Thyroid gland (tissue), 4 donors: ENCODE results near the gene SMYD2. TPM values are rescaled to one million over a fixed set of nuclear protein-coding genes. Genes with fewer than 3 reads are reported as not detected.

Source experiments
- DNase-seq, 2 donors: peaks; one replicate each; pipeline ENCODE4 v3.0.0-alpha.2; 2019
- H3K27ac ChIP-seq, 3 donors: fragments of 200-600 bp; sonication (generic); 1 replicate in 2 of 3; 2 replicates in 1 of 3; pipeline ENCODE4 v1.5.1; 2016 to 2019; ENCODE audit warnings: mild to moderate bottlenecking in 1 of 3, moderate library complexity in 1 of 3
- H3K27me3 ChIP-seq: fragments of 200-600 bp; sonication (generic); one replicate; pipeline ENCODE4 v1.5.1; 2019
- H3K36me3 ChIP-seq, 2 donors: fragments of 200-600 bp; sonication (generic); one replicate each; pipeline ENCODE4 v1.5.1; 2016 to 2019
- H3K4me1 ChIP-seq, 2 donors: fragments of 200-600 bp; sonication (generic); one replicate each; pipeline ENCODE4 v1.5.1; 2017 to 2019
- H3K4me3 ChIP-seq, 3 donors: fragments of 200-600 bp; sonication (generic); replicated peaks in 1 of 3; 1 replicate in 2 of 3; 2 replicates in 1 of 3; pipeline ENCODE4 v1.5.1; 2016; ENCODE audit warnings: mild to moderate bottlenecking in 1 of 3
- H3K9me3 ChIP-seq: fragments of 200-600 bp; sonication (generic); one replicate; pipeline ENCODE4 v1.5.1; 2017
- CTCF ChIP-seq, 6 experiments: fragments of 200-600 bp in 3 of 6; fragments of 450-650 bp in 3 of 6; sonication (generic) in 3 of 6; IDR thresholded peaks; one replicate each; pipeline ENCODE4 v1.5.1; 2016 to 2019; ENCODE audit warnings: antibody characterized with exemption in 6 of 6, mild to moderate bottlenecking in 2 of 6, inconsistent platforms in 1 of 6, moderate library complexity in 1 of 6
- POLR2A ChIP-seq, 2 donors: fragments of 450-650 bp; IDR thresholded peaks; one replicate each; pipeline ENCODE4 v1.6.1; 2017; ENCODE audit warnings: antibody characterized with exemption in 2 of 2, mild to moderate bottlenecking in 2 of 2, moderate library complexity in 1 of 2
- WGBS, 2 donors: methylation state at CpG; one replicate each; pipeline ENCODE4 v1.1.5; 2017; 5-methylcytosine and 5-hydroxymethylcytosine counted together
- intact Hi-C: fragments of 100-400 bp; cut with DNase I; formaldehyde crosslinking; loops from one replicate; pipeline ENCODE4 v1.15.1; 2023
- total RNA-seq, 4 donors: library from RNA; depleted of rRNA; stranded (reverse); fragments of >200 nt; gene quantifications; one replicate each; pipeline ENCODE4 v1.2.3, GENCODE V29; 2016

SMYD2 gene
- total RNA-seq, 4 donors from 2014 or later: 37.6 to 56.1 (median 44.5) TPM

GRCh38 chr1:214364386-214364785 is 83.4 kb downstream of the SMYD2 start:
- WGBS, 2 donors: 92 to 94% methylated on average over 12 of the region's 12 CpGs

GRCh38 chr1:214364786-214365295 is 83.9 kb downstream of the SMYD2 start:
- Histone ChIP-seq H3K4me1 (peaks cover 0 to 12% of the 10 kb centered on the region in 2 donors), H3K27me3 (no peaks in the 10 kb centered on the region), H3K4me3 (no peak overlapping the region), H3K36me3 (peaks cover 0 to 9% of the 10 kb centered on the region in 2 donors), H3K9me3 (no peaks in the 10 kb centered on the region), H3K27ac (no peak overlapping the region)
- TF ChIP-seq POLR2A (IDR thresholded peaks at IDR 0.05) (no peak), CTCF (IDR thresholded peaks at IDR 0.05) (no peak)
- DNase-seq: no peak
- intact Hi-C loops: no loop called here
- WGBS, 2 donors: 83 to 84% methylated on average over 4 of the region's 4 CpGs

More at GRCh38 chr1:214364386-214364785, 83.4 kb downstream of the SMYD2 start:
- no peak for TF ChIP-seq POLR2A (IDR thresholded peaks at IDR 0.05)
- TF ChIP-seq CTCF (IDR thresholded peaks at IDR 0.05): no peak
- Histone ChIP-seq H3K4me3 (no peak overlapping the region), H3K27me3 (no peaks in the 10 kb centered on the region), H3K27ac (no peak overlapping the region), H3K36me3 (peaks cover 0 to 9% of the 10 kb centered on the region in 2 donors), H3K9me3 (no peaks in the 10 kb centered on the region), H3K4me1 (peaks cover 0 to 12% of the 10 kb centered on the region in 2 donors)
- intact Hi-C loops: no loop called here
- DNase-seq: no peak

- WGBS, 2 donors: 91 to 93% methylated on average over 5 of the region's 5 CpGs
- H3K36me3 ChIP-seq: peaks cover 0 to 7% of the 10 kb centered on the region in 2 donors
- intact Hi-C loops: no loop called here
- H3K27ac ChIP-seq: no peak overlapping the region
- TF ChIP-seq POLR2A (IDR thresholded peaks at IDR 0.05) (no peak), CTCF (IDR thresholded peaks at IDR 0.05) (no peak)
- no peak for DNase-seq
- H3K9me3 ChIP-seq: no peaks in the 10 kb centered on the region
- peaks cover 0 to 7% of the 10 kb centered on the region in 2 donors for H3K4me1 ChIP-seq
- H3K4me3 ChIP-seq: no peak overlapping the region
- no peaks in the 10 kb centered on the region for H3K27me3 ChIP-seq
Observed at GRCh38 chr1:214367841-214368240, 86.9 kb downstream of the SMYD2 start.

- H3K36me3 ChIP-seq: no peaks in the 10 kb centered on the region
- H3K27ac ChIP-seq: no peak overlapping the region
- intact Hi-C loops: no loop called here
- TF ChIP-seq CTCF (IDR thresholded peaks at IDR 0.05) (no peak), POLR2A (IDR thresholded peaks at IDR 0.05) (no peak)
- no peak overlapping the region for H3K4me3 ChIP-seq
- H3K27me3 ChIP-seq: no peaks in the 10 kb centered on the region
- WGBS, 2 donors: 92% methylated on average over 8 of the region's 8 CpGs
- no peak for DNase-seq
- H3K9me3 ChIP-seq: no peaks in the 10 kb centered on the region
- H3K4me1 ChIP-seq: no peaks in the 10 kb centered on the region
Observed at GRCh38 chr1:214369364-214369763, 88.4 kb downstream of the SMYD2 start.

- no peak for DNase-seq
- Histone ChIP-seq H3K4me3 (no peak overlapping the region), H3K27ac (no peak overlapping the region), H3K36me3 (no peaks in the 10 kb centered on the region), H3K9me3 (no peaks in the 10 kb centered on the region), H3K4me1 (no peaks in the 10 kb centered on the region), H3K27me3 (no peaks in the 10 kb centered on the region)
- 89 to 94% methylated on average over 3 of the region's 3 CpGs for WGBS, 2 donors
- intact Hi-C loops: no loop called here
- TF ChIP-seq POLR2A (IDR thresholded peaks at IDR 0.05) (no peak), CTCF (IDR thresholded peaks at IDR 0.05) (no peak)
Observed at GRCh38 chr1:214370615-214371014, 89.7 kb downstream of the SMYD2 start.
